HCT116 (cell line): ENCODE results near the gene CFAP61. TPM values are rescaled to one million over a fixed set of nuclear protein-coding genes. Genes with fewer than 3 reads are reported as not detected.

Source experiments
- ATAC-seq: fragments of 200-7000 bp; cut with Tn5 transposase; 2 replicates; pipeline ENCODE4 v1.9.1; 2020; ENCODE audit warnings: mild to moderate bottlenecking, moderate library complexity
- BruUV-seq: library from RNA; stranded (reverse); fragments of 400-500 nt; replicated peaks from 2 replicates; lab custom pipeline; 2021; lab: Mats Ljungman, UMichigan
- CTCF ChIA-PET: fragments of 300-600 bp; sonication (Branson Sonifier 250); formaldehyde crosslinking; loops from one replicate; lab custom pipeline; 2021; ENCODE audit warnings: antibody characterized with exemption; lab: Charles Lee
- POLR2A ChIA-PET: fragments of 300-600, 350-600 bp; sonication (Branson Sonifier 250); formaldehyde crosslinking; loops from one replicate; lab custom pipeline; 2021; ENCODE audit warnings: antibody characterized with exemption; lab: Charles Lee
- RAD21 ChIA-PET, 2 experiments: fragments of 300-600 bp; sonication (Branson Sonifier 250); formaldehyde crosslinking; loops; one replicate each; lab custom pipeline; 2023; ENCODE audit warnings: low total read pairs in 2 of 2; ENCODE audit not compliant: uncharacterized antibody in 2 of 2, unreplicated experiment in 2 of 2, low non-redundant PET in 1 of 2; lab: Charles Lee
- DNase-seq: peaks from one replicate; pipeline ENCODE4 v3.0.0-alpha.2; 2010; ENCODE audit warnings: low read depth, low spot score
- H2AFZ ChIP-seq: fragments of 200-600 bp; shearing (Covaris generic), sonication (generic); 2 replicates; pipeline ENCODE4 v1.6.1; 2017; ENCODE audit warnings: low read depth, mixed run types, mixed read lengths, antibody characterized with exemption, low read length; ENCODE audit not compliant: poor library complexity, severe bottlenecking
- H3K27ac ChIP-seq: 2 replicates; pipeline ENCODE4 v1.5.1; 2012; ENCODE audit warnings: low read depth, low read length
- H3K27me3 ChIP-seq: fragments of 200-600 bp; sonication (generic); 2 replicates; pipeline ENCODE4 v1.6.1; 2016; ENCODE audit warnings: mixed run types, low read length, mixed read lengths; ENCODE audit not compliant: insufficient read depth
- H3K36me3 ChIP-seq, 2 experiments: fragments of 200-500 bp in 1 of 2; fragments of 200-600 bp in 1 of 2; sonication (Bioruptor generic) in 1 of 2; sonication (generic) in 1 of 2; 2 replicates each; pipeline versions ENCODE4 v1.5.1 to v1.6.1; 2014 to 2016; ENCODE audit warnings: low read length in 2 of 2, inconsistent platforms in 1 of 2, mixed read lengths in 1 of 2, mixed run types in 1 of 2; ENCODE audit not compliant: insufficient read depth in 2 of 2, control insufficient read depth in 1 of 2
- H3K4me1 ChIP-seq, 2 experiments: fragments of 200-600 bp in 1 of 2; sonication (generic) in 1 of 2; 2 replicates each; pipeline versions ENCODE4 v1.5.1 to v1.6.1; 2012 to 2017; ENCODE audit warnings: low read length in 2 of 2, inconsistent platforms in 1 of 2, mild to moderate bottlenecking in 1 of 2, mixed read lengths in 1 of 2, mixed run types in 1 of 2, moderate library complexity in 1 of 2; ENCODE audit not compliant: insufficient read depth in 2 of 2, control insufficient read depth in 1 of 2
- H3K4me2 ChIP-seq: fragments of 200-600 bp; sonication (generic); 2 replicates; pipeline ENCODE4 v1.6.1; 2017; ENCODE audit warnings: mixed run types, low read length, mixed read lengths
- H3K4me3 ChIP-seq, 2 experiments: fragments of 200-600 bp in 1 of 2; sonication (generic) in 1 of 2; replicated peaks in 1 of 2; 2 replicates each; pipeline ENCODE4 v1.5.1; 2011 to 2016; ENCODE audit warnings: low read length in 2 of 2, control low read depth in 1 of 2, low read depth in 1 of 2, mild to moderate bottlenecking in 1 of 2, mixed read lengths in 1 of 2, mixed run types in 1 of 2
- H3K79me2 ChIP-seq: fragments of 200-600 bp; sonication (generic); 2 replicates; pipeline ENCODE4 v1.6.1; 2017; ENCODE audit warnings: mild to moderate bottlenecking, mixed run types, low read length, moderate library complexity, mixed read lengths; ENCODE audit not compliant: insufficient read depth
- H3K9ac ChIP-seq: fragments of 200-600 bp; sonication (generic); 2 replicates; pipeline ENCODE4 v1.6.1; 2016; ENCODE audit warnings: low read length, mixed read lengths
- H3K9me2 ChIP-seq: fragments of 200-600 bp; sonication (generic), shearing (Covaris generic); 2 replicates; pipeline ENCODE4 v1.6.1; 2017; ENCODE audit warnings: mixed run types, mild to moderate bottlenecking, moderate library complexity; ENCODE audit not compliant: insufficient read depth
- H3K9me3 ChIP-seq, 2 experiments: fragments of 200-500 bp in 1 of 2; fragments of 200-600 bp in 1 of 2; sonication (Bioruptor generic) in 1 of 2; sonication (generic) in 1 of 2; 2 replicates each; pipeline ENCODE4 v1.6.1; 2014 to 2017; ENCODE audit warnings: low read length in 2 of 2, mixed read lengths in 2 of 2, inconsistent platforms in 1 of 2, low read depth in 1 of 2, mild to moderate bottlenecking in 1 of 2, mixed run types in 1 of 2, moderate library complexity in 1 of 2; ENCODE audit not compliant: control insufficient read depth in 1 of 2, insufficient read depth in 1 of 2
- H4K20me1 ChIP-seq: fragments of 200-600 bp; sonication (generic), shearing (Covaris generic); 2 replicates; pipeline ENCODE4 v1.6.1; 2017; ENCODE audit warnings: mixed run types, mild to moderate bottlenecking, moderate library complexity; ENCODE audit not compliant: insufficient read depth
- RAD21 ChIP-seq: IDR thresholded peaks from 2 replicates; pipeline ENCODE4 v1.6.1; 2012; ENCODE audit warnings: low read depth, mild to moderate bottlenecking
- SIN3A ChIP-seq: IDR thresholded peaks from 2 replicates; pipeline ENCODE4 v1.6.1; 2012; ENCODE audit warnings: low read depth
- YY1 ChIP-seq: IDR thresholded peaks from 2 replicates; pipeline ENCODE4 v1.6.1; 2011; ENCODE audit warnings: low read length, low read depth, moderate library complexity, mild to moderate bottlenecking; ENCODE audit not compliant: insufficient replicate concordance; ENCODE audit errors: extremely low read depth
- intact Hi-C: fragments of 100-400 bp; cut with micrococcal nuclease; formaldehyde crosslinking; loops from 2 replicates; pipeline ENCODE4 v1.10.0; 2022
- total RNA-seq: library from RNA; stranded (reverse); gene quantifications from one replicate; pipeline ENCODE4 v1.2.1, GENCODE V29; 2021; ENCODE audit not compliant: unreplicated experiment
- TF ChIP-seq, protein P1 (sequence below), 3 experiments: fragments of 200-600 bp in 1 of 3; sonication (generic) in 1 of 3; IDR thresholded peaks in 2 of 3; conservative IDR thresholded peaks in 1 of 3; 2 replicates each; pipeline ENCODE4 v1.5.1; 2012 to 2017; ENCODE audit warnings: low read depth in 2 of 3, low read length in 2 of 3, antibody characterized with exemption in 1 of 3, borderline replicate concordance in 1 of 3, control low read depth in 1 of 3, mild to moderate bottlenecking in 1 of 3, mixed read lengths in 1 of 3, mixed run types in 1 of 3, moderate library complexity in 1 of 3; ENCODE audit not compliant: insufficient read depth in 1 of 3

Gene CFAP61
- total RNA-seq, 1 experiment from 2014 or later, result 1.7 TPM

DNA sequence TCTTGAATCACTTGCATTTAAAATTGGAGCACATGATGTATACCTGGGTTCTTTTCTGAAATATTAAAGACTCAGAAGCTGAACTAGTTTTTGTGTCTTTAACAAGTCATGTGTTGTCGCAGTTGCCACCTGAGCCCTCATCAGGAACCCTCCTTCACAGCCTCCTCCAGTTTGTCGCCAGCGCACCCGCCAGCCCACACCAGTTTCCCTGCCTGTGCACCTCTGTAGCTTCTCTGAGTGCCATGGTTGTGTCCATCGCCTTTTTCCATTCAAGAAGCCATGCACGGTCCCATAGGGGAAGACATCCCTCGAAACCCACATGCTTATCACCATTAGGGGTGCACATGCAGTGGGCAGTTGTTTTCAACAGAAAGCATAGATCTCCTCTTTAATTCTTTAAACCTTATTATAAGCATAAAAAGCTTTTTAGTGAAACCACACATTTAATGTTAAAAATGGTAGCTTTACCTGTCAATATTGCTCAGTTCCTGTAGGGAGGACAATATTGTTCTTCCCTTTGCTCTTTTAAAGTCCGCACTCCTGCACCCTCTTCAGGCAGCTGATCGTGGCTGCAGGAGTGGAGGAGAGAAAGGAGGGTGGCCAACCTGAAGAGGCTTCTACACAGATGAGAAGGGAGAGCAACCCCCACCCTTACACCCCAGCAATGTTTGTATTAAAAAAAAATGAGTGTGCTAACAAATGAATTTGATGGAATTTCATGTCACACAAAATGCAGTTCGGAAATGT lies 121.9 kb downstream of the CFAP61 start:
- ChIA-PET RAD21 (no interaction called here), POLR2A (no interaction called here), CTCF (no interaction called here)
- Histone ChIP-seq H3K27ac (no peak overlapping the region), H3K9me2 (no peaks in the 10 kb centered on the region), H2AFZ (no peak overlapping the region), H3K4me3 (no peak overlapping the region), H3K79me2 (no peaks in the 10 kb centered on the region), H3K4me1 (no peaks in the 10 kb centered on the region), H3K4me2 (no peak overlapping the region), H4K20me1 (no peaks in the 10 kb centered on the region), H3K9ac (no peak overlapping the region), H3K9me3 (no peaks in the 10 kb centered on the region), H3K36me3 (no peaks in the 10 kb centered on the region), H3K27me3 (no peaks in the 10 kb centered on the region)
- DNase-seq (no peak), ATAC-seq (peak; percentile 69)
- BruUV-seq, result no TSS peak
- TF ChIP-seq SIN3A, result no peak
- TF ChIP-seq RAD21, result peak; percentile 10; the same call in 1 of the 2 replicates
- TF ChIP-seq, protein P1, sequence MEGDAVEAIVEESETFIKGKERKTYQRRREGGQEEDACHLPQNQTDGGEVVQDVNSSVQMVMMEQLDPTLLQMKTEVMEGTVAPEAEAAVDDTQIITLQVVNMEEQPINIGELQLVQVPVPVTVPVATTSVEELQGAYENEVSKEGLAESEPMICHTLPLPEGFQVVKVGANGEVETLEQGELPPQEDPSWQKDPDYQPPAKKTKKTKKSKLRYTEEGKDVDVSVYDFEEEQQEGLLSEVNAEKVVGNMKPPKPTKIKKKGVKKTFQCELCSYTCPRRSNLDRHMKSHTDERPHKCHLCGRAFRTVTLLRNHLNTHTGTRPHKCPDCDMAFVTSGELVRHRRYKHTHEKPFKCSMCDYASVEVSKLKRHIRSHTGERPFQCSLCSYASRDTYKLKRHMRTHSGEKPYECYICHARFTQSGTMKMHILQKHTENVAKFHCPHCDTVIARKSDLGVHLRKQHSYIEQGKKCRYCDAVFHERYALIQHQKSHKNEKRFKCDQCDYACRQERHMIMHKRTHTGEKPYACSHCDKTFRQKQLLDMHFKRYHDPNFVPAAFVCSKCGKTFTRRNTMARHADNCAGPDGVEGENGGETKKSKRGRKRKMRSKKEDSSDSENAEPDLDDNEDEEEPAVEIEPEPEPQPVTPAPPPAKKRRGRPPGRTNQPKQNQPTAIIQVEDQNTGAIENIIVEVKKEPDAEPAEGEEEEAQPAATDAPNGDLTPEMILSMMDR (IDR thresholded peaks at IDR 0.05 in 2 of 3, conservative IDR thresholded peaks at IDR 0.05 in 1 of 3; ENCODE audit: borderline replicate concordance in 1 of 3, insufficient read depth in 1 of 3, low read depth in 2 of 3, low read length in 2 of 3), result peak in 2 of 3 experiments; percentile 24 to 35; a peak in 3 of 6 replicates
- intact Hi-C loops, result no loop called here

DNA sequence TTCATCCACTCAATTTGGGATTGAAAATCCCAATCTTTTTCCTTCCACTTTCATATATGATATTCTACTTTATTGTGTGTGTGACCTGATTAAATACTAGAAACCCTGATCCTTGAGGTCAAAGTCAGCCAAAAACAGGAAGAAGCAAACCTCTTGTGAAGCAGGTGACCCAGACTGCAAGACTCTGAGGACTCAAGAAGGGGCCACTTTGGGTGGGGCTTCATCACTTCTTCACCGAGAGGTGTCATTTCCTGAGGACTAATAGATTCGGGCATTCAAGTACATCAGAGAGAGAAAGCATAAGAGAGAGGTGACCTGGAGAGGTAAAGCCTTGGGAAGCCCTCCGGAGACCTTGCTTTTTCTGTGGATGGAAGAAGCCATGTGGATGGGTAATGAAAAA lies 129.0 kb downstream of the CFAP61 start:
- Histone ChIP-seq H3K79me2 (no peaks in the 10 kb centered on the region), H3K4me2 (no peak overlapping the region), H4K20me1 (no peaks in the 10 kb centered on the region), H2AFZ (no peak overlapping the region), H3K36me3 (no peaks in the 10 kb centered on the region), H3K4me3 (no peak overlapping the region), H3K9me3 (no peaks in the 10 kb centered on the region), H3K27ac (no peak overlapping the region), H3K9me2 (no peaks in the 10 kb centered on the region), H3K4me1 (no peaks in the 10 kb centered on the region), H3K9ac (no peak overlapping the region), H3K27me3 (no peaks in the 10 kb centered on the region)
- ATAC-seq, result no peak
- ChIA-PET CTCF (no interaction called here), RAD21 (no interaction called here), POLR2A (no interaction called here)
- no peak for DNase-seq
- no peak for TF ChIP-seq YY1
- intact Hi-C loops, result no loop called here
- no TSS peak for BruUV-seq
